IPS DF 4.7 (cell line): ENCODE results near the gene BEST4.
"Not testable (repeated sequence)": the region's sequence is repeated elsewhere in the genome, so short reads cannot be mapped to it uniquely, and the experiment has no call there.

ENCODE experiments used
- DNase-seq: peaks from one replicate; pipeline ENCODE4 v3.0.0-alpha.2; 2013; ENCODE audit warnings: low spot score; ENCODE audit errors: extremely low read depth

BEST4 gene

GRCh38 chr1:44778705-44779576 is 9.0 kb downstream of the BEST4 start:
- no peak for DNase-seq

- no peak for DNase-seq
These were observed 9.9 kb downstream of the BEST4 start for GRCh38 chr1:44777969-44778635.

- DNase-seq, result no peak
These were observed 10.4 kb downstream of the BEST4 start for GRCh38 chr1:44777547-44777946.

- DNase-seq, result no peak
These were observed 11.3 kb downstream of the BEST4 start for GRCh38 chr1:44776730-44777068.

- no peak for DNase-seq
These were observed 11.8 kb downstream of the BEST4 start for GRCh38 chr1:44775930-44776729.

- DNase-seq, result peak; percentile 78
These were observed 12.7 kb downstream of the BEST4 start, which contains the start of gene RPS8 for GRCh38 chr1:44775078-44775929. Gene RPS8, plus strand, starts transcription at chr1:44775540. Its CDS starts 57 bp downstream, at chr1:44775597.

GRCh38 chr1:44766421-44766820 is 21.5 kb downstream of the BEST4 start:
- DNase-seq, result not testable (repeated sequence)

GRCh38 chr1:44760876-44761275 is 27.1 kb downstream of the BEST4 start:
- no peak for DNase-seq

- no peak for DNase-seq
These were observed 28.9 kb downstream of the BEST4 start for GRCh38 chr1:44759077-44759476.

- DNase-seq, result no peak
These were observed 30.6 kb downstream of the BEST4 start for GRCh38 chr1:44757420-44757819.

GRCh38 chr1:44747878-44748277 is 40.1 kb downstream of the BEST4 start:
- no peak for DNase-seq

GRCh38 chr1:44743211-44743610 is 44.8 kb downstream of the BEST4 start:
- no peak for DNase-seq

- DNase-seq, result no peak
These were observed 47.8 kb downstream of the BEST4 start for GRCh38 chr1:44740179-44740617.

- DNase-seq, result peak; percentile 92
These were observed 48.4 kb downstream of the BEST4 start, which contains the start of gene KIF2C for GRCh38 chr1:44739307-44740178. Gene KIF2C, plus strand, starts transcription at chr1:44739837. Its CDS starts 96 bp downstream, at chr1:44739933.

GRCh38 chr1:44738953-44739306 is 49.0 kb downstream of the BEST4 start:
- DNase-seq, result not testable (repeated sequence)

GRCh38 chr1:44735992-44736391 is 52.0 kb downstream of the BEST4 start:
- DNase-seq, result no peak

GRCh38 chr1:44733784-44734183 is 54.2 kb downstream of the BEST4 start:
- DNase-seq, result no peak
